Measurements from ENCODE around the gene MT3.
"Not testable (repeated sequence)": the region's sequence is repeated elsewhere in the genome, so short reads cannot be mapped to it uniquely, and the experiment has no call there.

MT3 gene

DNA sequence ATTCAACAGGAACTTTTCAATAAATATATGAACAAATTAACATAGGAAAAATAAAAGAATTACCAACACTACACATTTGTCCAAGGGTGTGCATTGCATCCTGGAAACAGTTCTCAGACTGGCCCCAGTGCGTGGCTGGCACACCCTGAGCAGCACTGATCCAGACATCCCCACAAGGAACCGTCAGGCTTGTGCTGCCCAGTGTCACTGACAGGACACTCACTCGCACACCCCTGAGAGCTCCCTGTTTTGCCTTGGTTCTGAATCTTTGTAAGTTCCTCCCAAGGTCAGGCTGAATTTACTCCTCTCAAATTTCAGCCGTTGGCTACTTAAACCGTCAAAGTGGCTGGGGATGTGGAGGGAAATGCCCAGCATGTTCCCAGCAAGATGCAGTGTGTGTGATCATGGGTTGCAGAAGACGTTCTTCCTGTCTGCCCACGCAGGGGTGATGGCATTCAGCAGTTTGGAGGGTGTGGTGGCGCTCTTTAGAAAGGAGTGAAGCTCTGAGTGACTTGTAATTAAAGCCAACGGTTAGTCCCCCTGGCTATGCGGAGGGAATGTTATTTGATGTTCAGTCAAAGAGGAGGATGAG is 20.8 kb downstream of the MT3 start:
- no peak for DNase-seq (ENCODE audit: low spot score)

- DNase-seq (ENCODE audit: low spot score): no peak
Observed at GRCh38 chr16:56610609-56611111, 21.3 kb downstream of the MT3 start.

DNA sequence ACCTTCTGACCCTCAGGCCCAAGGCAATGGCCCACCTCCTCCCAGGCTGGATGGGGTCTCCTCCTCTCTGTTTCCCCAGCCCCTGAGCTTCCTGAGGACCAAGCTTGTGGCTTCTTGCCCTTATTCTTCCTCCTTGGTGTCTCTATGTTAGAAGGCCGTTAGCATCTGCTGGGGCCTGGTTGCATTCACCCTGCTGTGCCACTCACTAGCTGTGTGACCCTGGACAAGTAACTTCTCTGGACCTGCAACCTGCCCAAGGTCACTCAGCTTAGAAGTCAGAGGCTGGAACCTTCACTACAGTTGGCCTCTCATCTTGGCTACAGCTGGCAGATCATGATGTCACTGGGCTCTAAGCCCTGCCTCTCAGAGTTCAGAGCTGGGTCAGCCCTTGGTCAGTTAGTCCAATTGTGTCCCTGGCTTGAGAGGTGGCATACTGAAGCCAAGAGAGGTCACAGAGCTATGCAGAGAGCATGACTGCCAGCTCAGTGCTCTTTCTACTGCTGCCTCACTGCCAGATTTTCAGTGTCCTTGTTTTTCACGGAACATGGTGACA is 22.0 kb downstream of the MT3 start:
- DNase-seq (ENCODE audit: low spot score): no peak

DNA sequence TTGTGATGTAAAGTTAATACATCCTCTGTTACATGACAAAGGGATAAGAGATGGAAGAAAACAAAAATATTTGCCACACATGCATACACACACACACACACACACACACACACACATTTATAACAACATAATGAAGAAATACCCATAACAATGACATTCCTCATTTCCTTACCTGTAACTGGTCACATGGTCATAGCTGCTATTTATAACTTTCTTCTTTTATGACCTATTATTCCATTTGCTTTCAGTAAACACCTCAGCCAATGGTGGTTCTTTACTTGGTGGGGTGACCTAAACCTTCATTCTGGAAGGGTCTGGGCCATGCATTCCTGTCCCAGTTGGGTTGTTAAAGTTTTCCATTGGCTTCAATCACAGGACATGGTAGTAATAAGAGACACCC is 24.4 kb downstream of the MT3 start:
- no peak for DNase-seq (ENCODE audit: low spot score)

DNA sequence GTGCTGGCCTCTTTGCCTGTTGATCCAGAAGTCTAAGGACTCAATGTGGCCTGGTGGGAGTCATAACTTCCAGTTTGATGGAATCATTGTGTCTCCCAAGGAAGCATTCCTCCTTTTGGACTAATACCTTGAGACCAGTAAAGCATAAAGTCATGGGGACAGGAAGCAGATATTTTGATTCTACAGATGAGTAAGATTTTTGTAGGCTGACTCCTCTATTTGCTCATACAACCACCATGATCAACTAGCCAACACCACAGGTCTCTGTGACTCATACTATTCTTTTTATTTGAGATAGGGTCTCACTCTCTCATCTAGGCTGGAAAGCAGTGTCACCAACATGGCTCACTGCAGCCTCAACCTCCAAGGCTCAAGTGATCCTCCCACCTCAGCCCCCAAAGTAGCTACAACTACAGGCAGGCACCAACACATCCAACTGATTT is 25.2 kb downstream of the MT3 start:
- no peak for DNase-seq (ENCODE audit: low spot score)

GRCh38 chr16:56615353-56615752 is 26.0 kb downstream of the MT3 start:
- DNase-seq (ENCODE audit: low spot score): no peak

- no peak for DNase-seq (ENCODE audit: low spot score)
Observed at GRCh38 chr16:56616608-56617211, 27.4 kb downstream of the MT3 start.

- peak; percentile 66 for DNase-seq (ENCODE audit: low spot score)
Observed at GRCh38 chr16:56617212-56618085, 28.1 kb downstream of the MT3 start.

GRCh38 chr16:56618138-56618537 is 28.8 kb downstream of the MT3 start:
- no peak for DNase-seq (ENCODE audit: low spot score)

GRCh38 chr16:56620339-56620897 is 31.1 kb downstream of the MT3 start:
- DNase-seq (ENCODE audit: low spot score): no peak

- not testable (repeated sequence) for DNase-seq (ENCODE audit: low spot score)
Observed at GRCh38 chr16:56621665-56622445, 32.5 kb downstream of the MT3 start.

DNA sequence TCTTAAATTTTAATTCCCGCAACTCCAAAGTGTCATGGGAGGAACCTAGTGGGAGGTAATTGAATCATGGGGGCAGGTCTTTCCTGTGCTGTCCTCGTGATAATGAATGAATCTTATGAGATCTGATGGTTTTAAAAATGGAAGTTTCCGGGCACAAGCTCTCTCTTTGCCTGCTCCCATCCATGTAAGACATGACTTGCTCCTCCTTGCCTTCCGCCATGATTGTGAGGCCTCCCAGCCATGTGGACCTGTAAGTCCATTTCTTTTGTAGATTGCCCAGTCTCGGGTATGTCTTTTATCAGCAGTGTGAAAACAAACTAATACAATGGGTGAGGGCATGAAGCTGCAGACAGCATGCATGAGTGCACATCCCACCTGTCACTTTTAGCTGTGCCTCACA is 33.9 kb downstream of the MT3 start:
- not testable (repeated sequence) for DNase-seq (ENCODE audit: low spot score)

DNA sequence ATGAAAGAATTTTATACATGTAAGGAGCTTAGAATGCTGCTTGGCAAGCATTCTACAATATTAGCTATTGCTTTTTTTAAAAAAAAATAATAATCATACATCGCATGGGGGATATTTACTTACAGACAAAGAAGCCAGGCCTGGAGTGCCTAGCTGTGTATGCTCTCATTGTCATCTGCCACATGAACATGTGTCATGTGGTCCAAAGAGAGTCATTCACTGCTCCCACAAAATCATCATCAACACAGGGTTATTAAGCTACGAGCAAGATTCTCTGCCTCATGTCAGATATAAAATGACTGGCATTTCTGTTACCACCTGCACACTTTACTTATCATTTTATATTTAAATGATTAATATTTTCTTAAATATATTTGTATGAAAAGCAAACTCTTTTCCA is 34.3 kb downstream of the MT3 start:
- no peak for DNase-seq (ENCODE audit: low spot score)

- DNase-seq (ENCODE audit: low spot score): no peak
Observed at GRCh38 chr16:56625140-56625942, 36.0 kb downstream of the MT3 start, which contains the start of gene MT1E. MT1E (plus strand) TSS chr16:56625781; CDS start chr16:56625852, 71 bp downstream.

GRCh38 chr16:56625943-56626654 is 36.8 kb downstream of the MT3 start:
- no peak for DNase-seq (ENCODE audit: low spot score)

DNA sequence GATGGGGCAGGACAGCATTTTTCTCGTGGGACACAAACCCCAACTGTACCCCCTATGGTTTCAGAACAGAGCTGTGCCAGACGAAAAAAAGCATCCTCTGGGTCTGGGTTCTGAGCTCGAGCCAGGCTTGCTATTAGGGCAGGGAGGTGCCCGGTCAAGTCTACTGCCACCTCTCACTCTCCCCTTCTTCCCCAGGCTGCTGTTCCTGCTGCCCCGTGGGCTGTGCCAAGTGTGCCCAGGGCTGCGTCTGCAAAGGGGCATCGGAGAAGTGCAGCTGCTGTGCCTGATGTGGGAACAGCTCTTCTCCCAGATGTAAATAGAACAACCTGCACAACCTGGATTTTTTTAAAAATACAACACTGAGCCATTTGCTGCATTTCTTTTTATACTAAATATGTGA is 37.4 kb downstream of the MT3 start:
- no peak for DNase-seq (ENCODE audit: low spot score)

GRCh38 chr16:56628486-56629350 is 39.4 kb downstream of the MT3 start:
- no peak for DNase-seq (ENCODE audit: low spot score)

GRCh38 chr16:56629531-56629930 is 40.2 kb downstream of the MT3 start:
- no peak for DNase-seq (ENCODE audit: low spot score)

GRCh38 chr16:56630134-56630533 is 40.8 kb downstream of the MT3 start:
- no peak for DNase-seq (ENCODE audit: low spot score)
